ENCODE results near the gene SMOC2.

Gene SMOC2

GRCh38 chr6:168462289-168462853 lies 21.4 kb downstream of the SMOC2 start:
- Histone ChIP-seq H3K36me3 (ENCODE audit: low read depth) (no peaks in the 10 kb centered on the region), H3K27me3 (ENCODE audit: insufficient read depth, poor library complexity, severe bottlenecking) (peaks cover 21% of the 10 kb centered on the region), H3K27ac (ENCODE audit: poor library complexity, severe bottlenecking) (no peak overlapping the region), H3K9me3 (ENCODE audit: severe bottlenecking) (no peaks in the 10 kb centered on the region), H3K4me3 (ENCODE audit: severe bottlenecking) (no peak overlapping the region), H3K4me1 (ENCODE audit: insufficient read depth, poor library complexity, severe bottlenecking) (no peaks in the 10 kb centered on the region)
- DNase-seq (ENCODE audit: low spot score) (no peak), ATAC-seq (ENCODE audit: low read depth) (no peak)
- TF ChIP-seq, protein P1, sequence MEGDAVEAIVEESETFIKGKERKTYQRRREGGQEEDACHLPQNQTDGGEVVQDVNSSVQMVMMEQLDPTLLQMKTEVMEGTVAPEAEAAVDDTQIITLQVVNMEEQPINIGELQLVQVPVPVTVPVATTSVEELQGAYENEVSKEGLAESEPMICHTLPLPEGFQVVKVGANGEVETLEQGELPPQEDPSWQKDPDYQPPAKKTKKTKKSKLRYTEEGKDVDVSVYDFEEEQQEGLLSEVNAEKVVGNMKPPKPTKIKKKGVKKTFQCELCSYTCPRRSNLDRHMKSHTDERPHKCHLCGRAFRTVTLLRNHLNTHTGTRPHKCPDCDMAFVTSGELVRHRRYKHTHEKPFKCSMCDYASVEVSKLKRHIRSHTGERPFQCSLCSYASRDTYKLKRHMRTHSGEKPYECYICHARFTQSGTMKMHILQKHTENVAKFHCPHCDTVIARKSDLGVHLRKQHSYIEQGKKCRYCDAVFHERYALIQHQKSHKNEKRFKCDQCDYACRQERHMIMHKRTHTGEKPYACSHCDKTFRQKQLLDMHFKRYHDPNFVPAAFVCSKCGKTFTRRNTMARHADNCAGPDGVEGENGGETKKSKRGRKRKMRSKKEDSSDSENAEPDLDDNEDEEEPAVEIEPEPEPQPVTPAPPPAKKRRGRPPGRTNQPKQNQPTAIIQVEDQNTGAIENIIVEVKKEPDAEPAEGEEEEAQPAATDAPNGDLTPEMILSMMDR (IDR thresholded peaks at IDR 0.05; ENCODE audit: poor library complexity, severe bottlenecking), result no peak

DNA sequence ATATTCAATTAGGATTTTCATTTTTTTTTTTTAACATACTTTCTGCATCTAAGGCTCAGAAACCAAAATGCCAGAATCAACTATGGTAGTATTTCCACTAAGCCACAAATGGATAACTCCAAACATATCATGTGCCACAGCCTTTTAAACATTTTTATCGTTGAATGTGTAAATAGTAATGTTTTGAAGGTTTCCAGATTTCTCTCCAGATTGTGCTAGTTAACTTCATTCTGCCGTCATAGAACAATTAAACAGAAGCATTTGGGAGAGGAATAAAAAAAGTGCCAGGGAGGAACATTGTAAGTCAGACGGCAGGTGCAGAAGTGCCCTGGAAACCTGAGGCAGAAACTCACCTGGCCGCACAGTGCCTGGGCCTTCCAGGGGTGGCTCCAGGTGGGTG lies 23.6 kb downstream of the SMOC2 start:
- no peak for ATAC-seq (ENCODE audit: low read depth)

GRCh38 chr6:168468045-168468444 lies 27.1 kb downstream of the SMOC2 start:
- Histone ChIP-seq H3K27me3 (ENCODE audit: insufficient read depth, poor library complexity, severe bottlenecking) (peaks cover 14% of the 10 kb centered on the region), H3K9me3 (ENCODE audit: severe bottlenecking) (no peaks in the 10 kb centered on the region), H3K4me3 (ENCODE audit: severe bottlenecking) (no peak overlapping the region), H3K27ac (ENCODE audit: poor library complexity, severe bottlenecking) (no peak overlapping the region), H3K36me3 (ENCODE audit: low read depth) (no peaks in the 10 kb centered on the region), H3K4me1 (ENCODE audit: insufficient read depth, poor library complexity, severe bottlenecking) (no peaks in the 10 kb centered on the region)
- DNase-seq (ENCODE audit: low spot score), result no peak
- no peak for ATAC-seq (ENCODE audit: low read depth)
- TF ChIP-seq, protein P1 (IDR thresholded peaks at IDR 0.05; ENCODE audit: poor library complexity, severe bottlenecking), result no peak

More for the DNA sequence above, 23.6 kb downstream of the SMOC2 start:
- H3K36me3 ChIP-seq (ENCODE audit: low read depth), result no peaks in the 10 kb centered on the region
- no peak for DNase-seq (ENCODE audit: low spot score)
- TF ChIP-seq, protein P1 (IDR thresholded peaks at IDR 0.05; ENCODE audit: poor library complexity, severe bottlenecking), result no peak
- no peaks in the 10 kb centered on the region for H3K9me3 ChIP-seq (ENCODE audit: severe bottlenecking)
- peaks cover 18% of the 10 kb centered on the region for H3K27me3 ChIP-seq (ENCODE audit: insufficient read depth, poor library complexity, severe bottlenecking)
- no peak overlapping the region for H3K27ac ChIP-seq (ENCODE audit: poor library complexity, severe bottlenecking)
- H3K4me1 ChIP-seq (ENCODE audit: insufficient read depth, poor library complexity, severe bottlenecking), result no peaks in the 10 kb centered on the region
- H3K4me3 ChIP-seq (ENCODE audit: severe bottlenecking), result no peak overlapping the region

- ATAC-seq (ENCODE audit: low read depth), result no peak
- Histone ChIP-seq H3K27ac (ENCODE audit: poor library complexity, severe bottlenecking) (no peak overlapping the region), H3K36me3 (ENCODE audit: low read depth) (no peaks in the 10 kb centered on the region), H3K4me1 (ENCODE audit: insufficient read depth, poor library complexity, severe bottlenecking) (no peaks in the 10 kb centered on the region), H3K27me3 (ENCODE audit: insufficient read depth, poor library complexity, severe bottlenecking) (peaks cover 16% of the 10 kb centered on the region), H3K4me3 (ENCODE audit: severe bottlenecking) (no peak overlapping the region), H3K9me3 (ENCODE audit: severe bottlenecking) (no peaks in the 10 kb centered on the region)
- TF ChIP-seq, protein P1 (IDR thresholded peaks at IDR 0.05; ENCODE audit: poor library complexity, severe bottlenecking), result no peak
- no peak for DNase-seq (ENCODE audit: low spot score)
Observed at GRCh38 chr6:168469521-168469920, 28.5 kb downstream of the SMOC2 start.

DNA sequence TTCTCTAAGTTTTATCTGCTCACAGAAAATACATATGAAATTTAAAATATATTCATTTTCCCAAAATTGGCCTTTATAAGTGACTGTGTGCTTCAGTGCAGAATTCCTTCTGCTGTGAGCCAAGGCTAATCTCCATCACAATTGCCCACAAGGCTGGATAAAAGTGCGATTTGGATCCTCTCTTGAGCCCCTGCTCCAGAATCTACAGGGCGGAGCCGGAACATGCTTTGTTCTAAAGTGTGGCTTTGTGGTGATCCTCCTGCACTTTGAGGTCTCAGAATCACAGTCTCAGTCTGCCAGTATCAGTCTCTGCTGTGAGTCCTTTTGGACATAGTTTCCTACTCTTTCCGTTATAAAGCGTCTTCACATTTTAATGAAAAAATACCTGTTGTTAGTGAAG lies 28.9 kb downstream of the SMOC2 start:
- TF ChIP-seq, protein P1 (IDR thresholded peaks at IDR 0.05; ENCODE audit: poor library complexity, severe bottlenecking), result no peak
- no peaks in the 10 kb centered on the region for H3K9me3 ChIP-seq (ENCODE audit: severe bottlenecking)
- no peaks in the 10 kb centered on the region for H3K36me3 ChIP-seq (ENCODE audit: low read depth)
- H3K27ac ChIP-seq (ENCODE audit: poor library complexity, severe bottlenecking), result no peak overlapping the region
- H3K4me3 ChIP-seq (ENCODE audit: severe bottlenecking), result no peak overlapping the region
- no peak for ATAC-seq (ENCODE audit: low read depth)
- H3K4me1 ChIP-seq (ENCODE audit: insufficient read depth, poor library complexity, severe bottlenecking), result no peaks in the 10 kb centered on the region
- peaks cover 13% of the 10 kb centered on the region for H3K27me3 ChIP-seq (ENCODE audit: insufficient read depth, poor library complexity, severe bottlenecking)
- no peak for DNase-seq (ENCODE audit: low spot score)
